CD4-positive, alpha-beta T cell treated with Interleukin-4 for 4 hours (primary cell): Measurements from ENCODE around the gene TRIO.
"Not testable (repeated sequence)": the region's sequence is repeated elsewhere in the genome, so short reads cannot be mapped to it uniquely, and the experiment has no call there.

Experiments
- DNase-seq: peaks from one replicate; pipeline ENCODE4 v3.0.0-alpha.2; 2020

Gene TRIO

DNA sequence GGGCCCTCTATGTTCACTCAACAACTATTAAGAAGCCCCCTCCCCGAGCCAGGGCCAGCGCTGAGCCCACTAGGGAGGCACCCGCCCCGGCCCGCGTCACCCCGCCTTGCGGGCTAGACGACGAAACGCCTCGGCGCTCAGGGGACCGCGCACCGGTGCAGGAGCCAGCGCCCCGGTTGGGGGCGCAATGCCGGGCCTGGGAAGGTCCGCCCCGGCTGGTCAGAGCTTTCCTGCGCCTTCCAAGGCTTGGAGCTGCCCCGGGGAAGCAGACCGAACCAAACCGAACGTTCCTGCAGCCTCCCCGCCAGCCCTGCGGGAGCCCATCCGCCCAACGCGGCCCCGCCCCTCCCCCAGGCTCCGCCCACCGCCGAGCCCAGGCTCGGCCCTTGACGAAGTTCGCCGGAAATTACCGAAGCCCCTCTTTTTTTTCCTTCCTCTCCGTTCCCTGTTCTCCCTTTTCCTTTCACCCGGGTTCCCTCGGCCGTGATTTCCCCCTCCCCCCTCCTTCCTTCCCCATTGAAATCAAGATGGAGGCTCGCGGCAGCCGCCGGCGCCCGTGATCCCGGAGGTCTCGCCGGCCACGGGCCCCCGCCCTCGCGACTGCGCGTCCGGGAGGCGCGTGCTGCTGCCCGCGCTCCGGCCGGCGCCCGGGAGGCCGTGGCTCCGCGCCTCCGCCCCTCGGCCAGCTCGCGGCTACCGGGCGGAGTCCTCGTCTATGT is at the start of gene TRIO:
Gene TRIO, plus strand, starts transcription at position 516 of the 719 bp plus-strand sequence. CDS start 384 bp downstream, outside the sequence.
- peak; percentile 54 for DNase-seq

DNA sequence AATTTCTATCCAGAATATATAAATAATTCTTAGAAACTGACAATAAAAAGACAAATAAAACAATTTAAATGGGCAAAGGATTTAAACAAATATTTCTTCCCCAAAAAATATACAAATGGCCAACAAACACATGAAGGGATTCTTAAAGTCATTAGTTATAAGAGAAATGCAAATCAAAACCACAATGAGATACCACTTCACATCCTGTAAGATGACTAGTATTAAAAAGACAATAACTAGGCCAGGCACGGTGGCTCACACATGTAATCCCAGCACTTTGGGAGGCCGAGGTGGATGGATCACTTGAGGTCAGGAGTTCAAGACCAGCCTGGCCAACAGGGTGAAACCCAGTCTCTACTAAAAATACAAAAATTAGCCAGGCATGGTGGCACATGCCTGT is 45.8 kb upstream of the TRIO start:
- DNase-seq, result not testable (repeated sequence)

- DNase-seq, result no peak
Measured at GRCh38 chr5:14097998-14098471, 45.1 kb upstream of the TRIO start.

DNA sequence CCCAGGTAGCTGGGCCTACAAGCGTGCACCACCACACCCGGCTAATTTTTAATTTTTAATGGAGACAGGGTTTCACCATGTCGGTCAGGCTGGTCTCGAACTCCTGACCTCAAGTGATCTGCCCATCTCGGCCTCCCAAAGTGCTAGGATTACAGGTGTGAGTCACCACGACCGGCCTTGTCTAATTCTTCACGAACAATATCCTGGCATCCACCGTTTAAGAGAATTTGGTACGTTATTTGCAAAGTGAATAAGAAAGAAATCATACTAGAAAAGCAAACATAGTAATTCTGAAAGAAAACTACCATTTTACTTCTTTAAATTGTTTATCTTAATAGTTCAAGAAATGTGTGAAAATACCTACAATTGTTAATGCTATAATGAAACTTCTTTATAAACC is 42.9 kb upstream of the TRIO start:
- DNase-seq, result no peak

- no peak for DNase-seq
Measured at GRCh38 chr5:14101922-14102321, 41.2 kb upstream of the TRIO start.

DNA sequence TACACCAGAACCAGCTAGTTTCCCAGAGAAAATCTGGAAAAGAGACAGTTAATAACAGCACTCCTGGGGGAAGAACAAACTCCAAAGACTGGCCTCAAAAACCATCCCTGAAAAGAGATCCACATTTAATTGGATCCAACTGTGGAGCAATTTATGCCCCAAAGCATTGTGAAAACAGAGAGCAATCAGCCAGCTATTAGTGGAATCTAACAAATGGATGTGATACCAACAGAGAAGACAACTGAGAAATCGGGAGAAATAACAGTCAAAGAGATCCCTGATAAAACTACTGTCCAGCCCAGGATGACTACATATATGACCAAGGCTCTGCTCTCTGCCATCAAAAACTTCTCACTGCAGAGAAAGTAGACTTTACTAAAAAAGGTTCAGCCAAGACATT is 40.5 kb upstream of the TRIO start:
- DNase-seq, result no peak

DNA sequence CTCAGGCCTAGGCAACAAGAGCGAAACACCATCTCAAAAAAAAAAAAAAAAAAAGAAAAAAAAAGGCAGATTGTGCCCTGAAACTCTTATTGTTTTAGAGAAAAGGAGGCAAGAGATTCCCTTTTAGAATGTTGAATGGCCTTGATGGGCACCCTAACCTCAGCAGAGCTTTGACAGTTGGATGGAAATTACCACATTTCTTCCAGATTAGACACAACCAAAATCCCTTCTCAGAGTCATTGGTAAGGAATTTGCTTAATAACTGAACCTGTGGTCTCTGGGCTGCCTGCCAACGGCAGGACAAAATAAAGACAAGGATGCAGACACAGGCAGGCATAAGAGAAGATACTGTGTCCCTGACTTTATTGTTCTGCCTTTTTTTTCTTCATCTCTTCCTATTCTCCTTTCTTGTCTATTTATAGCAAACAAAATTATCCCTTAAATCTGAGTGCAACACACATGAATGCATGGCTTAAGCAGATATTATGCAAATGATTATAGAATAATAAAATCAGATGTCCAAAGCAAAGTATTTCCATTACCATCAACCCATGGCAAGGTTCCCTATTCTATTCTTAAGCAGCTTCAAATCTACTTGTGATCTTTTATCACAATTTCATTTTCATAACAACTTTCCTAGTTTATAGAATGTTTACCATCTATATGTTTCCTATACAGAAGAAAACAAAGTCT is 37.3 kb upstream of the TRIO start:
- no peak for DNase-seq

DNA sequence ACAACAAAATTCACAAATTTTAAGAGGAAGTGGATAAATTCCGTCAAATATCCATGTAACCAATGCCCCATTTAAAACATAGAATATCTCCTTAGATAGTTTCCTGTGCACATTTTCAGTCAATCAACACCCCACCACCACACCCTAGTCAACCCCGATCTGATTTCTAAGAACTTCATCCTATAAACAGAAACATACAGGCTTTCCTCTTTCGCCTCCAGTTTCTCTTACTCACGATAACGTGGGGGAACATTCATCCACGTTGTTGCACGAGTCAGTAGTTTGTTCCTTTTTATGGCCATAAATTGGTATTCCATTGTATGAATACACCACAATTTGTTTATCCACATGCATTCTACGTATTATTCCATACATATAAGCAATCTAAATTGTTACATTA is 35.6 kb upstream of the TRIO start:
- no peak for DNase-seq

DNA sequence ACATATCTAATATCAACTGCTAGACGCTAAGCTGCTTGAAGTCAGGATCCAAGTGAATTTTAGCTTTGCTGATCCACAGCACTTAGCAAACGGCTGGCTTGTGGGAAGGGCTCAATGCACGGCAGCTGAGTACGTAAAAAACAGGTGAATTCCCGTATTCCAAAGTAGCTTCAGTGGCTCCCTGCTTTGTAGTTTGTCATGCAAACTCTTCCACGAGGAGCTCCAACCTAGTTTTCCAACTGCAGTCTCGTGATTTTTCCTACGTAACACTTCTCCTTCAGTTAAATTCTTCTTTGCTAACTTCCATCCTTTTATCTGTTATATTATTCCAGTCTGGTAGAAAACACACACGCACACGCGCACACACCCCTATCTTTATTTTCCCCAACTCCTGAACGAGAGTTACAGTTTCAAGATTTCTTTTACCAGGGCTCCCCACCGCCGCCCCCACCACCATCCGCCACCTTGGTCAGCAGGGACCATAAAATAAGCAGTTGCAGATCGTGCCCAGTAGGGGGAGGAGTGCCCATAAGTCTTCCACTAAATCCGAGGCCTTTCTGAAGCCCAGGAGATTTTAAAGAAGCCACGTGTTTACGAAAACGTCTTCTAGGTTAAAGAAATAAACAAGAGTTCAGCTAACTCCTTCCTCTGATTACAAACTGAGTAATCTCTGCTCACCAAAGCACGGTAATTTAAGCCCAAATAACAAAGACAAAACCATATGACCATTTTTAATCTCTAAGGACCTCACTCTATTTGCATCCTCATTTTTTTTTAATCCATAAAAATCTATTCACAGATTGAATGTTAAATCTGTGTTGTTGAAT is 34.8 kb upstream of the TRIO start:
- DNase-seq, result peak; percentile 11

DNA sequence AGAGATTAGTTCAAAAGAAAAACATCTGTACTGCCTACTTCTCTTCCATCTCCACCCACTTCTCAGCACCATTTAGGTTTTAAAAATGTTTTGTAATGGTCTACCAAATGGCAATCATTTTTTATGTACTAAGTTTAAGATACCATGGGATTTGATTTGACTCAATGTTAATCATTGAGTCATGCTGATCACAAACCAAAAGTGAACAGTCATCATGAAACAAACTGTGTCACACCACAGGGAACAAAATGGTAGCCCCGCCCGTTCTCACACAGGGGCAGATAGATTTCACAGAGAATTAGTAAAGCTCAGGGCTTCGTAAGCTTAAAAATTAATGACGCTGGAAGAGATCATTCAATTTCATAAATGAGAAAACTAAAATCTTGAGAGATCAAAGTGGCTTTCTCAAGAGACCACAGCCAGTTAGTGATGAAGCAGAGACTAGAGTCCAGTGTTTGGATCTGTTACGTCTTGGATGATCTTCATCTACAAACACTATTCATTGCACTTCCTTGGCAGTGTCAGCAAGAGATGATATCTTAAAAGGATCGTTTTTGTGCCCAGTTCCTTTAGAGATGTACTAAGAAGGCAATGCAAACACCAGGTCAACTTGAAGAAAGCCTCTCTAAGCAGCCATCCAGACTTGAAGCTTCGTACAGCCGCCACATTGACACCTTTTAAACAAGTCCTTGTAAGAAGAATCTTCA is 33.9 kb upstream of the TRIO start:
- no peak for DNase-seq

DNA sequence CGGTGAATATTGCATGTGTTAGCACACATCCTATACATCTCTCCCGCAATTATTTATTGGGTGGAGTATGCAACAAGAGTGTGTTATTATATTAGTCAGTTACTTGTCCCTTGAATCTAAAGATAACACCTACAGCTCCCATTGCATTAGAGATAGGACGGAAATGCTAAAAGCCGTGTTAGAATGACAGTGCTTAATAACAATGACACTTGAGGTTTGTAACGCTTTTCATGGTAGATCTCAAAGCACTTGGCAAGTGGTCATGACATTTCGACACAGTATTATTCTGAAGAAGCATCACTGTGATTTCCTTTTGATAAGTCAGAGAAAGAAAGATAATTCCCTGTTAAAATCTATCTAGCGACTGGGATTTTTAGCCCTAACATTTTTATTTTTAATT is 33.4 kb upstream of the TRIO start:
- DNase-seq, result no peak

- no peak for DNase-seq
Measured at GRCh38 chr5:14110196-14110595, 32.9 kb upstream of the TRIO start.

- no peak for DNase-seq
Measured at GRCh38 chr5:14110680-14111079, 32.5 kb upstream of the TRIO start.

DNA sequence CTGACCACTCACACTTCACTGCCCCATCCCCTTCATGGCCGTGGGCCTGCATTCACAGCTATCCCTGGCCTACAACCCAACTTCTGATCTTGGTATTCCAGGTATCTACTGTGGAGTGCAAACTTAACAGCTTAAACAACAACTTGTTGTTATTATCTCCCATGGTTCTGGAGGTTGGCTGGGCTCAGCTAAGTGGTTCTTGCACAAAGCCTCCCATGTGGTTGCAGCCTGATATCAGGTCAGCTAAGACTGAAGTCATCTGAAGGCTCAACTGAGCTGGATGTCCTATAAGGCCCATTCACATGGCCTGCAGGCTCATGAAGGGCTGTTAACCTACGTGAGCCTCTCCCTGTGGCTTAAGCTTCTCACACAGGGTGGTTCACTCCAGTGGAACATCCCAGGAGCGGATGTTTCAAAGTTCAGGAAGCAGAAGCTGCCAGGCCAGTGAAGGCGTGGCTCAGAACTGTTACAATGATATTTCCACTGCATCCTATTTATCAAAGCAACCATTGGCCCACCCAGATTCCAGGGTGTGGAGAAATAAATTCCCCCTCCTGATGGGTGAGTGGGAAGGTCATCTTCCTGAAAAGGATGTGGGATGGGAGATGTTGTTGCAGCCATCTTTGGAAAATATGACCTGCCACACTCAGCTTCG is 30.0 kb upstream of the TRIO start:
- DNase-seq, result no peak

- DNase-seq, result no peak
Measured at GRCh38 chr5:14114615-14115251, 28.4 kb upstream of the TRIO start.

- no peak for DNase-seq
Measured at GRCh38 chr5:14115323-14115895, 27.7 kb upstream of the TRIO start.

DNA sequence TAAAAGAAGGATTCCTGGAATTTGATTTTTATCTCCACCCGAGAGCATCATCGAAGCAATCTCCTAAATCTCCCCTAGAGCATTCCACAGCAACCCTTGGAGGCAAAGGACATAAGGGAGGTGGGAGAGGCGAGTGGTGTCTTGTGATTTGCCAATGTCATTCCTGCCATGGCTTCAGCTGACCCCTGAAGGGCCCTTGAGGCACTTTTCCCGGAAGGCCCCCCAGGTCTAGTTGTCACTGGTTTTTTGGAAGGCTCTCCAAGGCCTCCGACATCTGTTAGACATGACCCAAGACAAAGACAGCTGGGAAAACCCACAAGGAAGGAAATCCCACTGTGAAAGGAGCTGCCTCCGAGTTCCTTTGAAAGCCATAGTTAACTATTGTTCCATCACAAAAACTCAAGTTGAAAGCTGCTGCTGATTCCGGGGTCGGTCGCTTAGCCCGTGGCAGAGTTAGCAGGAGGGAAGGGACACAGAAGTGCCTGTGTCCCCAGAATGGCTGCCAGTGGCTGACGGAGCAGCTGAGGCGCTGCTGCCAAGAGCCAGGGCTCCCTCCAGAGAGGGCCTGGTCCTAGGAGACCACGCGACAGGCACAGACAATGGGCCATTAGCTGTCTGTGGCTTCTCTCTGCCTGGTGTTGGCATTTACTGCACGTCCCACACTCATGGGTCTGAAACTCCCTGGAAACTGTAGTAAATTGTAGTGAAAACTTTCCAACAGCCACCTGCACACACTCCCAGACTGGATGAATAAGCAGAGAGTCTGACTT is 24.4 kb upstream of the TRIO start:
- DNase-seq, result no peak

DNA sequence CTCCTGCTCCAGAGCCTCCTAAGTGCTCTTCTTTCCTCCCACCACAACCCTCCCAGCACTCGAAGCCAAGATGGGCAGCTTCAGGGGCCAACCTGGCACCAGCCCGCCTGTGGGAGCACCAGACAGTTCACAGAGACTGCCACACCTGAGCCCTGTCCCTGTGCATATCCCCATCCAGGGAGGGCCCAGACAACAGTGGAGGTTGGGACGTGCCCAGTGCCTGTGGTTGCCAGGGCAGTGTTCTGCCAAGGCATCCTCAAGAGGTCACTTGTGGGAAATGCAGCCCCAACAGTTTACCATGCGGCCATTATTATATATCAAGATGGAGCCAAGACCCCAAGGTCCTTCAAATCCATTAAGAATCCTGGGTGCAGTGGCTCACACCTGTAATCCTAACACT is 23.0 kb upstream of the TRIO start:
- DNase-seq, result no peak

DNA sequence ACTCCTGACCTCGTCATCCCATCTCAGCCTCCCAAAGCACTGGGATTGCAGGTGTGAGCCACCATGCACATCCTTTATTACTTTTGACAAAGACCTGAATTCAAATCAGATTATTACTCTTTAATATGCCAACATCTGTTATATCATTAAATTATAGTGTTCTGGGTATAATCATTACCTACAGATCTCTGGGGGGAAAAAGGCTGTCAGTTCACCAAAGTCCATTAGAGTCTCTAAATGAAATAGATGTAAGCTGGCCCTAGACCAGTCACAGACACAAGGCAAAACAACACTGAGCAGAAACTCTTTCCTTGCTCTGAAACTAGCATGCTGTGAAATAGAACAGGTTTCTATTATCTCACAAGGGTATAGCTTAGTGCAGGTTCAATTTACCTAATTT is 21.6 kb upstream of the TRIO start:
- DNase-seq, result no peak

DNA sequence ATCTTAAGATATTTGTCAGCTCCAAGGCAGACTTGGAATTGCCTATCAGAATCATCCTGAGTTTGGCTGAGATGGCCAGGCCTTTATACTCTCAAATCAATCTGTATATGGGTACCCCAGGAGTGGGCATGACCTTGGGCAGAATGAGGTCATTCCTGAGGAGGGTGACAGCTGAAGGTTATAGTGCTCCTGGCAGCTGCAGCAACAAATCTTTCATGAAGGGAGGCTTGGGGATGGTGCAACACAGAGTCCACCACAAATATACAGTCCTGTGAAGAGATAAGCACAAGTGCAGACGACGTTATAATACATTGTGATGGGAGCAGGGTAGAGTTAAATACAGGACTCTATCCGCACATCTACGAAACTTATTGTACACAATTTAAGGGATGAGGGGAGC is 21.1 kb upstream of the TRIO start:
- DNase-seq, result no peak

- no peak for DNase-seq
Measured at GRCh38 chr5:14123551-14123950, 19.6 kb upstream of the TRIO start.
